Peyer's patch (tissue), 4 donors: ENCODE measurements around the gene TCF7.

Experiments used
- POLR2A ChIP-seq, 2 donors: fragments of 450-650 bp; IDR thresholded peaks; one replicate each; pipeline ENCODE4 v1.5.1; 2017; ENCODE audit warnings: antibody characterized with exemption in 2 of 2, mild to moderate bottlenecking in 2 of 2, moderate library complexity in 2 of 2
- TF ChIP-seq, protein P1 (sequence below), 6 experiments: fragments of 450-650 bp in 4 of 6; fragments of 200-600 bp in 2 of 6; sonication (generic) in 1 of 6; IDR thresholded peaks; one replicate each; pipeline ENCODE4 v1.5.1; 2017 to 2019; ENCODE audit warnings: antibody characterized with exemption in 6 of 6, mild to moderate bottlenecking in 3 of 6, moderate library complexity in 1 of 6

DNA sequence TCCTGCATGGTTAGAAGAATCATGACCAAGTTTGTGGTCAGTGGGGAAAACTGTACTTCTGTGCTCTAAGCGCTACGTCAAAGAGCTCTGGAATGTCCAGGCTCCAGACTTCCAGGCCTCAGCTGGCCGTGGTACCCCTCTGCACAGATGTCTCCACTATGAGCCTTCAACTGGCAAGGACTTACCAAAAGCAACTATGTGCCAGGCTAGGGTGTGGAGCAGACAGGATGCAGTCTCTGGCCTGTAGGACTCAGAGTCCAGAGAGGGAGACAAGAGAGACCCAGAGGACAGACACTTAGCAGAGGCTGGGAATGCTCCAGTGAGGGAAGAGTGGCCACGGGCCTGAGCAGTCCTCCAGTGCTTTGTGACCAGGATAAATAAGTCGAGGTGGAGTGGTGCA lies 31.0 kb upstream of the TCF7 start:
- TF ChIP-seq, protein P1, sequence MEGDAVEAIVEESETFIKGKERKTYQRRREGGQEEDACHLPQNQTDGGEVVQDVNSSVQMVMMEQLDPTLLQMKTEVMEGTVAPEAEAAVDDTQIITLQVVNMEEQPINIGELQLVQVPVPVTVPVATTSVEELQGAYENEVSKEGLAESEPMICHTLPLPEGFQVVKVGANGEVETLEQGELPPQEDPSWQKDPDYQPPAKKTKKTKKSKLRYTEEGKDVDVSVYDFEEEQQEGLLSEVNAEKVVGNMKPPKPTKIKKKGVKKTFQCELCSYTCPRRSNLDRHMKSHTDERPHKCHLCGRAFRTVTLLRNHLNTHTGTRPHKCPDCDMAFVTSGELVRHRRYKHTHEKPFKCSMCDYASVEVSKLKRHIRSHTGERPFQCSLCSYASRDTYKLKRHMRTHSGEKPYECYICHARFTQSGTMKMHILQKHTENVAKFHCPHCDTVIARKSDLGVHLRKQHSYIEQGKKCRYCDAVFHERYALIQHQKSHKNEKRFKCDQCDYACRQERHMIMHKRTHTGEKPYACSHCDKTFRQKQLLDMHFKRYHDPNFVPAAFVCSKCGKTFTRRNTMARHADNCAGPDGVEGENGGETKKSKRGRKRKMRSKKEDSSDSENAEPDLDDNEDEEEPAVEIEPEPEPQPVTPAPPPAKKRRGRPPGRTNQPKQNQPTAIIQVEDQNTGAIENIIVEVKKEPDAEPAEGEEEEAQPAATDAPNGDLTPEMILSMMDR (IDR thresholded peaks at IDR 0.05), result no peak
- no peak for TF ChIP-seq POLR2A (IDR thresholded peaks at IDR 0.05)
